Endodermal cell (in vitro differentiated cells): ENCODE data around the gene SYCP2. TPM values are rescaled to one million over a fixed set of nuclear protein-coding genes. Genes with fewer than 3 reads are reported as not detected.

ENCODE experiments used
- DNase-seq: peaks from one replicate; pipeline ENCODE4 v3.0.0-alpha.2; 2017
- H3K27ac ChIP-seq: 2 replicates; pipeline ENCODE4 v1.5.1; 2013; ENCODE audit warnings: mild to moderate bottlenecking, low read depth, low read length, moderate library complexity
- H3K27me3 ChIP-seq: 2 replicates; pipeline ENCODE4 v1.6.1; 2013; ENCODE audit warnings: mild to moderate bottlenecking, low read length, moderate library complexity; ENCODE audit not compliant: insufficient read depth, control insufficient read depth, poor library complexity, severe bottlenecking
- H3K36me3 ChIP-seq: 2 replicates; pipeline ENCODE4 v1.7.0; 2013; ENCODE audit warnings: mild to moderate bottlenecking, low read length, moderate library complexity; ENCODE audit not compliant: control insufficient read depth, insufficient read depth
- H3K4me1 ChIP-seq: one replicate; pipeline ENCODE4 v1.7.0; 2013; ENCODE audit warnings: low read length; ENCODE audit not compliant: control insufficient read depth, insufficient read depth
- H3K4me3 ChIP-seq: 2 replicates; pipeline ENCODE4 v1.5.1; 2013; ENCODE audit warnings: mild to moderate bottlenecking, low read length, moderate library complexity
- H3K9ac ChIP-seq: 2 replicates; pipeline ENCODE4 v1.6.1; 2013; ENCODE audit warnings: mild to moderate bottlenecking, low read length, moderate library complexity; ENCODE audit not compliant: poor library complexity, severe bottlenecking; ENCODE audit errors: extremely low read depth
- H3K9me3 ChIP-seq: 2 replicates; pipeline ENCODE4 v1.6.1; 2013; ENCODE audit warnings: mild to moderate bottlenecking, low read length, moderate library complexity; ENCODE audit not compliant: control insufficient read depth
- H3K27ac Mint-ChIP-seq: 2 replicates; pipeline ENCODE4 v1.8.0; 2020; ENCODE audit warnings: mixed read lengths
- H3K27me3 Mint-ChIP-seq: 2 replicates; pipeline ENCODE4 v1.8.0; 2021; ENCODE audit warnings: mild to moderate bottlenecking, mixed read lengths; ENCODE audit not compliant: insufficient read depth
- H3K36me3 Mint-ChIP-seq: 2 replicates; pipeline ENCODE4 v1.8.0; 2020; ENCODE audit warnings: low read depth, mixed read lengths
- H3K4me1 Mint-ChIP-seq: 2 replicates; pipeline ENCODE4 v1.8.0; 2020; ENCODE audit warnings: mixed read lengths
- H3K4me3 Mint-ChIP-seq: 2 replicates; pipeline ENCODE4 v1.8.0; 2020; ENCODE audit warnings: mild to moderate bottlenecking, moderate library complexity, mixed read lengths
- H3K9me3 Mint-ChIP-seq: 2 replicates; pipeline ENCODE4 v1.8.0; 2020; ENCODE audit warnings: mild to moderate bottlenecking, mixed read lengths
- CTCF ChIP-seq: fragments of 200-600 bp; sonication (generic); conservative IDR thresholded peaks from 2 replicates; pipeline ENCODE4 v1.5.0; 2021; ENCODE audit warnings: antibody characterized with exemption, mild to moderate bottlenecking
- WGBS, 2 experiments: methylation state at CpG; one replicate each; pipeline versions ENCODE4 v1.1.5 to v1.1.7; 2013; ENCODE audit warnings: missing lambda C conversion rate in 2 of 2, mixed read lengths in 1 of 2; ENCODE audit not compliant: insufficient coverage in 1 of 2, insufficient read length in 1 of 2; 5-methylcytosine and 5-hydroxymethylcytosine counted together
- total RNA-seq, 2 donors: library from RNA; stranded (reverse); fragmentation: NEBNext Ultra II Directional in 1 of 2; extraction: Animal tissue kit (Norgen Biotek cat#: 25700) in 1 of 2; gene quantifications; 2 replicates in 1 of 2; 3 replicates in 1 of 2; pipeline ENCODE4 v1.2.1, GENCODE V29; 2021

Gene SYCP2
- total RNA-seq, 2 donors from 2014 or later: 1.2 to 1.4 TPM

DNA sequence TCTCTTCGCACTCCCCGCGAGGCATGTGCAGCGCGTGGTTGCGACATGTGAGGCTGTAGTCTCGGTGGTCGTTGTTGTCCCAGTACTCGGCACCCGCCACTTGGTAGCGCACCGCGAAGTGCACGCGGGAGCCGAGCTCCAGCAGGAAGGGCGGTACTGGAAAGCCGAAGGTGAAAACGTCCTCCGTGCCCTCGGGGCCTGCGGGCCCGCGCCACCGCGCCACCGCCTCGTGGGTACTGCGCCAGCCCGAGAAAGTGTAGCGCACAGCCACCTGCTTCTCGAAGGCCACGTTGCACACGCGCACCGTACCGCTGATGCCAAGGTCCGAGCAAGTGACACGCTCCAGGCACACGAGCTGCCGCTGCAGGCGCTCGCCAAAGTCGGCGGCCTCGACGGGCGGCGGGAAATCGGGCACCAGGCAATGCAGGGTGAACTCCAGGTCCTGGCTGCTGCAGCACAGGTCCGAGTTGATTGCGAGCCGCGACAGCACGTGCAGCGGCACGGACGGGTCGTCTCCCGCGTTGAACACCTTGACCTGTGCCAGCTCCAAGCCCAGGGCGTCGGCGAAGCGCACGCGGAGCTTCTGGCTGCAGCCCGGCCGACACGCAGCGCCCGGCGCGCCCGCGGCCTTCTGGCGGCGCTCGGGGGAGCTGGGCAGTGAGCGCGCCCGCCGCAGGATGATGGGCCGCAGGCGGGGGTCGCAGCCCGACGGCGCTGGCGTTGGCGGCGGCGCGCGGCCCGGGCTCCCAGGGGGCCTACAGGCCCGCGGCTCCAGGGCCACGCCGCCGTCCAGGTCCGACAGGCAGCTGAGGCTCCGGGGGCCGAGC, 5.8 kb upstream of the SYCP2 start:
- Histone ChIP-seq H3K9ac (no peak overlapping the region), H3K27me3 (peaks cover 11% of the 10 kb centered on the region), H3K27ac (peak overlapping the region; percentile 96), H3K4me1 (no peaks in the 10 kb centered on the region), H3K4me3 (peak overlapping the region; percentile 93), H3K9me3 (no peaks in the 10 kb centered on the region), H3K36me3 (peaks cover 22% of the 10 kb centered on the region)
- DNase-seq: peak; percentile 77
- Mint-ChIP-seq H3K27ac (no peak overlapping the region), H3K27me3 (peaks cover 36% of the 10 kb centered on the region), H3K4me1 (peaks cover 7% of the 10 kb centered on the region), H3K4me3 (peak overlapping the region; percentile 81), H3K36me3 (peaks cover 18% of the 10 kb centered on the region), H3K9me3 (peaks cover 8% of the 10 kb centered on the region)
- TF ChIP-seq CTCF: no peak
- WGBS, 2 experiments: 52 to 88% methylated on average over 55 to 104 of the region's 104 CpGs

DNA sequence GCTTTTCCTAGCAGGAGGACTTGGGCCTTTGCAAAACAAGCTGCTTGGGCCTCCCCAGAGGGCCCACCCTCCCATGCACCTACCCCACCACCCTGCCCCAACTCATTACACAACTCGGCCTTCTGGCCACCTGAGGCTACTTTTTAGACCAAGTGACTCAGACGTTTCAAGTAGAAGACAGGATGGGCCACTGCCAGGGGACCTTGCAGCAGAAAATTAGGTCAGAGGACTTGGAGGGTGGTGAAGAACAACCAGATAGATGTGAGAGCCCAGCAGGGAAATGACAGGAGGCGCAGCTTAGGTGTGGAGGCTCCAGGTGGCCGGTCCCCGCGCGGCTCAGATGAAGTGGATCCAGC, 5.2 kb upstream of the SYCP2 start:
- H3K9ac ChIP-seq: no peak overlapping the region
- peaks cover 39% of the 10 kb centered on the region for H3K27me3 Mint-ChIP-seq
- H3K4me3 ChIP-seq: no peak overlapping the region
- no peak overlapping the region for H3K27ac Mint-ChIP-seq
- H3K4me3 Mint-ChIP-seq: peak overlapping the region; percentile 81
- peaks cover 8% of the 10 kb centered on the region for H3K9me3 Mint-ChIP-seq
- no peak for DNase-seq
- no peaks in the 10 kb centered on the region for H3K4me1 ChIP-seq
- peaks cover 16% of the 10 kb centered on the region for H3K36me3 ChIP-seq
- H3K27ac ChIP-seq: no peak overlapping the region
- H3K9me3 ChIP-seq: no peaks in the 10 kb centered on the region
- peaks cover 7% of the 10 kb centered on the region for H3K4me1 Mint-ChIP-seq
- no peak for TF ChIP-seq CTCF
- WGBS, 2 experiments: 89 to 96% methylated on average over 6 to 7 of the region's 7 CpGs
- H3K27me3 ChIP-seq: peaks cover 11% of the 10 kb centered on the region
- peaks cover 12% of the 10 kb centered on the region for H3K36me3 Mint-ChIP-seq

- Histone ChIP-seq H3K9ac (no peak overlapping the region), H3K27ac (no peak overlapping the region), H3K27me3 (peaks cover 11% of the 10 kb centered on the region), H3K4me3 (no peak overlapping the region), H3K4me1 (no peaks in the 10 kb centered on the region), H3K36me3 (peaks cover 11% of the 10 kb centered on the region), H3K9me3 (no peaks in the 10 kb centered on the region)
- Mint-ChIP-seq H3K36me3 (peaks cover 11% of the 10 kb centered on the region), H3K9me3 (peaks cover 8% of the 10 kb centered on the region), H3K27me3 (peaks cover 39% of the 10 kb centered on the region), H3K27ac (no peak overlapping the region), H3K4me3 (peak overlapping the region; percentile 81), H3K4me1 (peaks cover 7% of the 10 kb centered on the region)
- DNase-seq: no peak
- WGBS, 2 experiments: 92 to 93% methylated on average over 4 of the region's 4 CpGs
- TF ChIP-seq CTCF: no peak
These were observed 4.8 kb upstream of the SYCP2 start for GRCh38 chr20:59938221-59938620.
